Breast epithelium (tissue), 4 donors: Measurements from ENCODE around the gene CD93. TPM values are rescaled to one million over a fixed set of nuclear protein-coding genes. Genes with fewer than 3 reads are reported as not detected.

Source experiments
- DNase-seq, 2 donors: peaks; one replicate each; pipeline ENCODE4 v3.0.0-alpha.2; 2019; ENCODE audit warnings: low spot score in 2 of 2
- H3K27ac ChIP-seq, 2 donors: fragments of 200-600 bp; sonication (generic) in 1 of 2; one replicate each; pipeline ENCODE4 v1.5.1; 2016 to 2019; ENCODE audit warnings: mild to moderate bottlenecking in 1 of 2
- H3K27me3 ChIP-seq, 2 donors: fragments of 200-600 bp; sonication (generic) in 1 of 2; one replicate each; pipeline versions ENCODE4 v1.5.1 to v1.6.0; 2017 to 2019; ENCODE audit warnings: control low read depth in 1 of 2, mild to moderate bottlenecking in 1 of 2
- H3K36me3 ChIP-seq: fragments of 200-600 bp; one replicate; pipeline ENCODE4 v1.5.1; 2019
- H3K4me1 ChIP-seq, 2 donors: fragments of 200-600 bp; sonication (generic); one replicate each; pipeline ENCODE4 v1.5.1; 2016 to 2019; ENCODE audit warnings: control low read depth in 1 of 2
- H3K4me3 ChIP-seq, 3 donors: fragments of 200-600 bp; sonication (generic); 1 replicate in 2 of 3; 2 replicates in 1 of 3; pipeline ENCODE4 v1.5.1; 2016 to 2019; ENCODE audit warnings: mild to moderate bottlenecking in 3 of 3, moderate library complexity in 2 of 3
- H3K9me3 ChIP-seq, 2 donors: fragments of 200-600 bp; sonication (generic) in 1 of 2; one replicate each; pipeline ENCODE4 v1.5.1; 2016 to 2019; ENCODE audit warnings: control low read depth in 1 of 2
- CTCF ChIP-seq, 3 donors: fragments of 450-650 bp; IDR thresholded peaks; one replicate each; pipeline ENCODE4 v1.5.1; 2016 to 2017; ENCODE audit warnings: antibody characterized with exemption in 3 of 3, mild to moderate bottlenecking in 3 of 3, moderate library complexity in 3 of 3
- POLR2A ChIP-seq: fragments of 450-650 bp; IDR thresholded peaks from one replicate; pipeline ENCODE4 v1.6.1; 2016; ENCODE audit warnings: antibody characterized with exemption, mild to moderate bottlenecking, moderate library complexity
- POLR2AphosphoS5 ChIP-seq, 3 donors: sonication (generic); formaldehyde crosslinking; IDR thresholded peaks; one replicate each; pipeline ENCODE4 v1.6.1; 2017; ENCODE audit warnings: antibody characterized with exemption in 3 of 3
- intact Hi-C: fragments of 100-400 bp; cut with DNase I; formaldehyde crosslinking; loops from one replicate; pipeline ENCODE4 v1.15.1; 2023; ENCODE audit warnings: low total_unique reads
- total RNA-seq, 3 donors: library from RNA; depleted of rRNA; stranded (reverse); fragments of >200 nt; gene quantifications; one replicate each; pipeline ENCODE4 v1.1.0, GENCODE V29; 2016

CD93 gene
- total RNA-seq, 3 donors from 2014 or later, result 19.2 to 64.9 (median 36.5) TPM

- Histone ChIP-seq H3K9me3 (no peaks in the 10 kb centered on the region), H3K4me1 (no peaks in the 10 kb centered on the region), H3K4me3 (no peak overlapping the region), H3K36me3 (no peaks in the 10 kb centered on the region), H3K27me3 (no peaks in the 10 kb centered on the region), H3K27ac (no peak overlapping the region)
- intact Hi-C loops, result no loop called here
- TF ChIP-seq CTCF (IDR thresholded peaks at IDR 0.05), result no peak
- no peak for TF ChIP-seq POLR2A
- TF ChIP-seq POLR2AphosphoS5 (IDR thresholded peaks at IDR 0.05), result no peak
- DNase-seq, result no peak
These were observed 14.1 kb downstream of the CD93 start for GRCh38 chr20:23071996-23072395.

GRCh38 chr20:23071398-23071797 lies 14.7 kb downstream of the CD93 start:
- DNase-seq, result no peak
- TF ChIP-seq POLR2AphosphoS5 (IDR thresholded peaks at IDR 0.05), result no peak
- no peak for TF ChIP-seq POLR2A
- TF ChIP-seq CTCF (IDR thresholded peaks at IDR 0.05), result no peak
- H3K4me3 ChIP-seq, result no peak overlapping the region
- H3K36me3 ChIP-seq, result no peaks in the 10 kb centered on the region
- intact Hi-C loops, result no loop called here
- no peaks in the 10 kb centered on the region for H3K4me1 ChIP-seq
- no peaks in the 10 kb centered on the region for H3K27me3 ChIP-seq
- no peaks in the 10 kb centered on the region for H3K9me3 ChIP-seq
- no peak overlapping the region for H3K27ac ChIP-seq

- Histone ChIP-seq H3K36me3 (no peaks in the 10 kb centered on the region), H3K9me3 (no peaks in the 10 kb centered on the region), H3K27ac (no peak overlapping the region), H3K4me1 (no peaks in the 10 kb centered on the region), H3K4me3 (no peak overlapping the region), H3K27me3 (no peaks in the 10 kb centered on the region)
- TF ChIP-seq POLR2A (no peak), POLR2AphosphoS5 (IDR thresholded peaks at IDR 0.05) (no peak), CTCF (IDR thresholded peaks at IDR 0.05) (no peak)
- DNase-seq, result no peak
- intact Hi-C loops, result no loop called here
These were observed 17.0 kb downstream of the CD93 start for GRCh38 chr20:23069108-23069507.

GRCh38 chr20:23068283-23068682 lies 17.8 kb downstream of the CD93 start:
- no peaks in the 10 kb centered on the region for H3K36me3 ChIP-seq
- no peak overlapping the region for H3K27ac ChIP-seq
- DNase-seq, result no peak
- TF ChIP-seq POLR2AphosphoS5 (IDR thresholded peaks at IDR 0.05) (no peak), POLR2A (no peak), CTCF (IDR thresholded peaks at IDR 0.05) (no peak)
- no peak overlapping the region for H3K4me3 ChIP-seq
- no peaks in the 10 kb centered on the region for H3K4me1 ChIP-seq
- intact Hi-C loops, result no loop called here
- H3K9me3 ChIP-seq, result no peaks in the 10 kb centered on the region
- no peaks in the 10 kb centered on the region for H3K27me3 ChIP-seq

GRCh38 chr20:23066772-23067171 lies 19.4 kb downstream of the CD93 start:
- TF ChIP-seq POLR2A (no peak), CTCF (IDR thresholded peaks at IDR 0.05) (no peak), POLR2AphosphoS5 (IDR thresholded peaks at IDR 0.05) (no peak)
- no peak for DNase-seq
- no peak overlapping the region for H3K27ac ChIP-seq
- intact Hi-C loops, result no loop called here
- H3K27me3 ChIP-seq, result no peaks in the 10 kb centered on the region
- H3K9me3 ChIP-seq, result no peaks in the 10 kb centered on the region
- no peaks in the 10 kb centered on the region for H3K36me3 ChIP-seq
- H3K4me1 ChIP-seq, result no peaks in the 10 kb centered on the region
- no peak overlapping the region for H3K4me3 ChIP-seq
